SK-N-MC (cell line): ENCODE measurements around the gene ADARB2.

Experiments used
- EZH2 ChIP-seq: fragments of 200-600 bp; sonication (generic); IDR thresholded peaks from one replicate; pipeline ENCODE4 v1.6.1; 2017; ENCODE audit warnings: antibody characterized with exemption
- FOXP2 ChIP-seq: optimal IDR thresholded peaks from 2 replicates; pipeline ENCODE3; 2011; ENCODE audit warnings: mild to moderate bottlenecking, moderate library complexity; ENCODE audit not compliant: insufficient read depth; ENCODE audit errors: extremely low read length, control extremely low read depth
- POLR2AphosphoS5 ChIP-seq: IDR thresholded peaks from 2 replicates; pipeline ENCODE4 v1.6.1; 2012; ENCODE audit warnings: mild to moderate bottlenecking, low read depth, low read length, borderline replicate concordance

GRCh38 chr10:1523221-1523620, 214.1 kb downstream of the ADARB2 start:
- no peak for TF ChIP-seq EZH2
- no peak for TF ChIP-seq POLR2AphosphoS5
- TF ChIP-seq FOXP2, result no peak
